ENCODE measurements around the gene GRM7.

The GRM7 gene

DNA sequence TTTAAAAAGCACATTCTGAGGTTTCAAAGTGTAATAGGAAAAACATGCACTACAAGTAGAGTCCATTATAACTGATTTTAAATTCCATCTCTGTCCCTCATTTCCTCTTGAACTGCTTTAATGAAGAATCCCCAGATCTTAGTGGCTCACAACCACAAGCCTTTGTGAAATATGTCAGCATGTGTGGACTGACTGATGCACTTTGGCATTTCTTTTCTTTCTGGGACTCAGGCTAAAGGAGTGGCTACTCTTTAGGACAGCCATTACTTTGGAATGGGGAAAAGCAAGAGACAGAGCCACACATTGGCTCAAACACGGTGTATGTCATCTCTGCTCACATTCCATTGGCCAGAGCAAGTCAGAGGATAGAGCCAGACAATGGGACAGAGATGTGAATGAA is 139.6 kb downstream of the GRM7 start:
- Mint-ChIP-seq H3K9me3 (peaks cover 5 to 14% of the 10 kb centered on the region in 2 donors), H3K36me3 (ENCODE audit: insufficient read depth) (no peaks in the 10 kb centered on the region), H3K27ac (no peak overlapping the region), H3K4me1 (ENCODE audit: low read depth in 2 of 2) (no peaks in the 10 kb centered on the region), H3K27me3 (no peaks in the 10 kb centered on the region), H3K4me3 (no peak overlapping the region)
- no peak for DNase-seq
- ATAC-seq (replicated peaks): no peak

DNA sequence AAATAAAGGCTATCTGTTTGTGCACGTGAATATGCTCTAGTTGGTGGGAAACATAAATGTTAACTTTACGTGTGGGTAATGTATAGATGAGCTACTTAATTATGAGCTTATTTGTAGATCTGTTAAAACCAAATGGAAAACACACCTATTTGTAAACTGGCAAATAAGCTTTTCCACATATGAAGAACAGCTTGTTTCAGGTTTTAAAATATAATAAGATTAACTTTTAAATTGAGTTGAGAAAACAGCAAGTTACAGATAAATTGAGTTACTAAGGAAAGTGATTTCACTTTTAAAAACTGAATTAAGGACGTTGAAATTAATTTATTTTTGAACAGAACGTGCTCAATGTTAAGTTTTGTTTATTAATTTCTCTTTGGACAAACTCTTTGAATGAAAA is 140.5 kb downstream of the GRM7 start:
- no peak for ATAC-seq (replicated peaks)
- Mint-ChIP-seq H3K36me3 (ENCODE audit: insufficient read depth) (no peaks in the 10 kb centered on the region), H3K27ac (no peak overlapping the region), H3K4me1 (ENCODE audit: low read depth in 2 of 2) (no peaks in the 10 kb centered on the region), H3K9me3 (peaks cover 5 to 14% of the 10 kb centered on the region in 2 donors), H3K27me3 (no peaks in the 10 kb centered on the region), H3K4me3 (no peak overlapping the region)
- DNase-seq: no peak

DNA sequence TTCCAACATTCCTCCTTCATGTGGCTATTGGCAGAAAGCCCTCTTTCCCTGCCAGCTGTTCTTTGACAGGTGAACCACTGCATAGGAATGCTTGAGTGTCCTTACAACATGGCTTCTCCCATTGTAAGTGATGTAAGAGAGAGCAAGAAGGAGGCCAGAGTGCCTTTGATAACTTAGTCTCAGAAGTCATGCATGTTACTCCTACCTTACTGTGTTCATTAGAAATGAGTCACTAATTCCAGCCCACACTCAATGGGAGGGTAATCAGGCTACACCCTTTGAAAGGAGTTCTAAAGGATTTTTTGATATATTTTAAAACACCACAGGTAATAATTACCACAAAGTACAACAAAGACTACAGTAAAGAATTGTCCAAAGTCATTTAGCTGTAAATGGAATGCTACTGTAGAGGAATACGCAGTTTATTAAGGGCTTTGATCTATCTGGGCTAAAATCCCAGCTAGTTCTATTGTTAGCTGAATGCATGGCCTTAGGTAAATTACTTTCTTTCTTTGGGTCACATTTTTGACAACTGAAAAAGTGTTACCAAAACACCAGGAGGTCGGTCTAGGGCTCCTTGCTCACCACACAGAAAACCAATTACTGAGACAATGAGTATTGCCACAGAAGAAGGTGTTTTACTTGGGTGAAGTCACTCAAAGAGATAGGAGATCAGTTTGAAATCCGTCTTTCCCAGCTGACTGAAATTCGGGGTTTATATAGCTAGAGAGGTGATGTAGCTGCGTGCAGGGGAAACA is 154.9 kb downstream of the GRM7 start:
- Mint-ChIP-seq H3K4me3 (no peak overlapping the region), H3K36me3 (ENCODE audit: insufficient read depth) (no peaks in the 10 kb centered on the region), H3K9me3 (peaks cover 5 to 8% of the 10 kb centered on the region in 2 donors), H3K4me1 (ENCODE audit: low read depth in 2 of 2) (no peaks in the 10 kb centered on the region), H3K27me3 (no peaks in the 10 kb centered on the region), H3K27ac (no peak overlapping the region)
- DNase-seq (no peak), ATAC-seq (replicated peaks) (no peak)

DNA sequence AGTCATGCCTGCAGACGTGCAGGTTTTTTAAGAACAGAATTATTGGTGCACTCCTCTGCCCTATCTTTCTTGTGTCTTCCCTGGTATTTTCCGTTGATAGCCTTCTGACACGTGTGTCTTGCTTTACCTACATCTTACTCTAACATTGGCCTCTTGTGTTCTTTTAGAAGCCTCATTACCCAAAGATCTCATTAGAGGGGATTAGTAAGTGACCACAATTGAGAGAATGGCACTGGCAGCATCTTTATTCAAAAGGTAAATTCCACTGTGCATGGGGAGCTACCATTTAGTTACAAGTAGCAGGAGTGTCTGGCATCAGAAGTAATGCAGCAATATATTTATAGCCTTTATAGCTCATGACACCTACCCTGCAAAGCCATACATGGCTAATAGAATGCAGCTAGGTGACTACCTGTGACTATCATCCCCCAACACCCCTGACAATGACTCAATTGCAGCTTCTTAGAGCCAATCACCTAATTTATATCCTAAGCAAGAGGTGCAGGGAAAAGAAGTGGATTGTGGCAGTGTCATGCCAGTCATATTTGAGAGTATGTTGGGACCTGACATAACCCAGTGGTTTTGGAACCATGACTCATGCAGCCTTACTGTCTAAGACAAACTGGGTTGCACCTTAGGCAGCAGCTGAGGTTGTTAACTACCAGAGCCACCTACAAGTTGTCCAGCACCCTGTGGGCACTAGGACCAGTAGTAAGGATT is 164.8 kb downstream of the GRM7 start:
- ATAC-seq (replicated peaks) (no peak), DNase-seq (no peak)
- H3K36me3 Mint-ChIP-seq (ENCODE audit: insufficient read depth): peaks cover 3% of the 10 kb centered on the region
- no peak overlapping the region for H3K27ac Mint-ChIP-seq
- H3K9me3 Mint-ChIP-seq: peaks cover 7% of the 10 kb centered on the region in 2 donors
- H3K4me3 Mint-ChIP-seq: no peak overlapping the region
- H3K27me3 Mint-ChIP-seq: no peaks in the 10 kb centered on the region
- H3K4me1 Mint-ChIP-seq (ENCODE audit: low read depth in 2 of 2): no peaks in the 10 kb centered on the region

GRCh38 chr3:7029562-7029961 is 168.6 kb downstream of the GRM7 start:
- H3K9me3 Mint-ChIP-seq: peaks cover 7 to 12% of the 10 kb centered on the region in 2 donors
- no peak overlapping the region for H3K4me3 Mint-ChIP-seq
- DNase-seq (no peak), ATAC-seq (replicated peaks) (no peak)
- no peaks in the 10 kb centered on the region for H3K4me1 Mint-ChIP-seq (ENCODE audit: low read depth in 2 of 2)
- H3K27me3 Mint-ChIP-seq: no peaks in the 10 kb centered on the region
- H3K36me3 Mint-ChIP-seq (ENCODE audit: insufficient read depth): peaks cover 3% of the 10 kb centered on the region
- no peak overlapping the region for H3K27ac Mint-ChIP-seq

DNA sequence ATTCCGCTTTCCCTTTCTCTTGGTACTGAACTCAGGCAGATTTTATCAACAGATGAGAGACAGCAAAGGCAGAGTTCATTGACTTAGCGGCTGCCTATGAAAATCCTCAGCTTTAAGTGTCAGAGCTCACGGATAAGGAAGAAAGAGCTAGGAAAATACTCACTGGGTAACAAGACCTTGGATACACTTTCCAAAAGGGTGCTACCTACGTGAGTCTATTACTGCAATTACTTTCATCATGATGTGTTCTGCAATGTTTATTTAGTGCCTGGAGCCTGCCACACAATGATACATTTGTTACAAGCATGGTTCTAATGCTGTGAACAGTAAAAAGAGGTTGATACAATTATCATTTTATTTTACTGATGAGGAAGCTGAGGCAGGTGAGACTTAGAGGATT is 177.5 kb downstream of the GRM7 start:
- H3K27ac Mint-ChIP-seq: no peak overlapping the region
- no peaks in the 10 kb centered on the region for H3K27me3 Mint-ChIP-seq
- no peak for DNase-seq
- no peaks in the 10 kb centered on the region for H3K36me3 Mint-ChIP-seq (ENCODE audit: insufficient read depth)
- ATAC-seq (replicated peaks): no peak
- peaks cover 2 to 12% of the 10 kb centered on the region in 2 donors for H3K9me3 Mint-ChIP-seq
- no peaks in the 10 kb centered on the region for H3K4me1 Mint-ChIP-seq (ENCODE audit: low read depth in 2 of 2)
- H3K4me3 Mint-ChIP-seq: no peak overlapping the region

GRCh38 chr3:7062714-7063113 is 201.8 kb downstream of the GRM7 start:
- H3K27ac Mint-ChIP-seq: no peak overlapping the region
- no peak for DNase-seq
- no peak for ATAC-seq (replicated peaks)
- peaks cover 7 to 32% of the 10 kb centered on the region in 2 donors for H3K9me3 Mint-ChIP-seq
- no peak overlapping the region for H3K4me3 Mint-ChIP-seq
- no peaks in the 10 kb centered on the region for H3K36me3 Mint-ChIP-seq (ENCODE audit: insufficient read depth)
- no peaks in the 10 kb centered on the region for H3K4me1 Mint-ChIP-seq (ENCODE audit: low read depth in 2 of 2)
- no peaks in the 10 kb centered on the region for H3K27me3 Mint-ChIP-seq

- Mint-ChIP-seq H3K27ac (no peak overlapping the region), H3K9me3 (peaks cover 5 to 11% of the 10 kb centered on the region in 2 donors), H3K27me3 (no peaks in the 10 kb centered on the region), H3K36me3 (ENCODE audit: insufficient read depth) (no peaks in the 10 kb centered on the region), H3K4me1 (ENCODE audit: low read depth in 2 of 2) (no peaks in the 10 kb centered on the region), H3K4me3 (no peak overlapping the region)
- ATAC-seq (replicated peaks) (no peak), DNase-seq (no peak)
Observed at GRCh38 chr3:7070461-7070860, 209.5 kb downstream of the GRM7 start.

DNA sequence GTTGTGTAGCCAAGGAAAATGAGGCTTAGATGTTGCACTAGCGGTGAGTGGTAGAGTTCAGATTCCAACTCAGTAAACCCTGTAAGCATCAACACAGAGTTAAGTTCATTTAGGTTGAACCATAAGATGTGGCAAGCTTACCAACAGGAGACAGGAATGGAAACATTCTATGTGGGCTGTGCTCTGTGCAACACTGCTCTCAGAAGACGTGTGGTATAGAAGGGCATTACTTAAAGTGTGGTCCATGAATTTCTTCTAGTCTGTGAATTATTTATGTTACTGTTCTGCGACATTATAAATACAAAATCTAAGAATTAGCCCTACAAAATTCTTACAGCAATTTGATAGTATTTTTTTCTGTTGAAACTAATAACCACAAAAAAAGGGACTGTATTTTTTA is 213.3 kb downstream of the GRM7 start:
- ATAC-seq (replicated peaks) (no peak), DNase-seq (no peak)
- no peaks in the 10 kb centered on the region for H3K36me3 Mint-ChIP-seq (ENCODE audit: insufficient read depth)
- no peak overlapping the region for H3K27ac Mint-ChIP-seq
- H3K27me3 Mint-ChIP-seq: no peaks in the 10 kb centered on the region
- H3K4me1 Mint-ChIP-seq (ENCODE audit: low read depth in 2 of 2): no peaks in the 10 kb centered on the region
- peaks cover 8 to 10% of the 10 kb centered on the region in 2 donors for H3K9me3 Mint-ChIP-seq
- no peak overlapping the region for H3K4me3 Mint-ChIP-seq

GRCh38 chr3:7075117-7075516 is 214.2 kb downstream of the GRM7 start:
- DNase-seq (no peak), ATAC-seq (replicated peaks) (no peak)
- H3K27ac Mint-ChIP-seq: no peak overlapping the region
- H3K4me1 Mint-ChIP-seq (ENCODE audit: low read depth in 2 of 2): no peaks in the 10 kb centered on the region
- no peaks in the 10 kb centered on the region for H3K27me3 Mint-ChIP-seq
- H3K9me3 Mint-ChIP-seq: peaks cover 9 to 10% of the 10 kb centered on the region in 2 donors
- no peaks in the 10 kb centered on the region for H3K36me3 Mint-ChIP-seq (ENCODE audit: insufficient read depth)
- H3K4me3 Mint-ChIP-seq: no peak overlapping the region

DNA sequence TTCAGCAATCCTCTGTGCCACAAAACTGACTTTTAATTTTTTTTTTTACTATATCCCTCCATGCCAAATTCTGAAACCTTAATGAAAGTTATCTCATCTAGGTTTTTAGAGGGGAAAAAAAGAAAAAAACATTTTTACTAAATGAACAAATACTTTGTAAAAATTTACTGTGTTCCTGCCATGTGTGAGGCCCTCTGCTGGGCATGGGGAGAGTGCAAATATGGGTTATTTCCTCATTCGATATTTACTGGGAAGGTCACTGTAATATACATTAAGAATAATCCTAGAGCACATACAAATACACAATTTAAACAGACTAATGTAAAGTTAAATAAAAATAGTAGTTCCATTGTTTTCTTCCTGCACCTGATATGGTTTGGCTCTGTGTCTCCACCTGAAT is 215.0 kb downstream of the GRM7 start:
- no peak for ATAC-seq (replicated peaks)
- H3K4me3 Mint-ChIP-seq: no peak overlapping the region
- no peaks in the 10 kb centered on the region for H3K36me3 Mint-ChIP-seq (ENCODE audit: insufficient read depth)
- no peak for DNase-seq
- no peaks in the 10 kb centered on the region for H3K27me3 Mint-ChIP-seq
- no peak overlapping the region for H3K27ac Mint-ChIP-seq
- peaks cover 10 to 12% of the 10 kb centered on the region in 2 donors for H3K9me3 Mint-ChIP-seq
- no peaks in the 10 kb centered on the region for H3K4me1 Mint-ChIP-seq (ENCODE audit: low read depth in 2 of 2)

DNA sequence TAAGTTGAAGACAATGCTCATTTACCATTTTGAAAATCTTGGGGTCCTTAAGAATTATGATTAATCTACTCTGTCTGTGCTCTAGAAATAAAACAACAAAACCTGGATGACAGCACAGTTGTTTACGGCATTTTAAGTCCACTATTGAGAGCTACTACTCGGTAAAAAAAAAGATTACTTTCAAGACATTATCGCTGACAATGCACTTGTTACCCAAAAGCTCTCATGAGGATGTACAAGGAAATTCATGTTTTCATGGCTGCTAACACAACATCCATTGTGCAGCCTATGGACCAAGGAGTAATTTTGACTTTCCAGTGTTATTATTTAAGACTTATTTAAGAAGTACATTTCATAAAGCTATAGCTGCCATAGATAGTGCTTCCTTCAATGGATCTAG is 221.3 kb downstream of the GRM7 start:
- peaks cover under 1 to 11% of the 10 kb centered on the region in 2 donors for H3K9me3 Mint-ChIP-seq
- H3K4me1 Mint-ChIP-seq (ENCODE audit: low read depth in 2 of 2): no peaks in the 10 kb centered on the region
- DNase-seq (no peak), ATAC-seq (replicated peaks) (no peak)
- H3K27me3 Mint-ChIP-seq: no peaks in the 10 kb centered on the region
- no peak overlapping the region for H3K4me3 Mint-ChIP-seq
- H3K36me3 Mint-ChIP-seq (ENCODE audit: insufficient read depth): no peaks in the 10 kb centered on the region
- no peak overlapping the region for H3K27ac Mint-ChIP-seq

GRCh38 chr3:7086417-7086816 is 225.5 kb downstream of the GRM7 start:
- H3K27ac Mint-ChIP-seq: no peak overlapping the region
- no peaks in the 10 kb centered on the region for H3K36me3 Mint-ChIP-seq (ENCODE audit: insufficient read depth)
- H3K4me3 Mint-ChIP-seq: no peak overlapping the region
- no peaks in the 10 kb centered on the region for H3K27me3 Mint-ChIP-seq
- DNase-seq (no peak), ATAC-seq (replicated peaks) (no peak)
- H3K9me3 Mint-ChIP-seq: peaks cover 0 to 6% of the 10 kb centered on the region in 2 donors
- no peaks in the 10 kb centered on the region for H3K4me1 Mint-ChIP-seq (ENCODE audit: low read depth in 2 of 2)

GRCh38 chr3:7095116-7095515 is 234.2 kb downstream of the GRM7 start:
- peaks cover 0 to under 1% of the 10 kb centered on the region in 2 donors for H3K9me3 Mint-ChIP-seq
- H3K4me3 Mint-ChIP-seq: no peak overlapping the region
- no peaks in the 10 kb centered on the region for H3K36me3 Mint-ChIP-seq (ENCODE audit: insufficient read depth)
- DNase-seq: no peak
- no peak overlapping the region for H3K27ac Mint-ChIP-seq
- no peaks in the 10 kb centered on the region for H3K27me3 Mint-ChIP-seq
- ATAC-seq (replicated peaks): no peak
- no peaks in the 10 kb centered on the region for H3K4me1 Mint-ChIP-seq (ENCODE audit: low read depth in 2 of 2)
